Parathyroid adenoma (tissue), 2 donors: ENCODE data around the gene EIF5A.

Experiments used
- H2AFZ ChIP-seq: fragments of 300-600 bp; sonication (generic); one replicate; pipeline ENCODE4 v1.7.0; 2017; ENCODE audit warnings: antibody characterized with exemption, mild to moderate bottlenecking
- H3K27ac ChIP-seq: fragments of 300-600 bp; sonication (generic); one replicate; pipeline ENCODE4 v1.7.0; 2017
- H3K27me3 ChIP-seq: fragments of 300-600 bp; sonication (generic); one replicate; pipeline ENCODE4 v1.7.0; 2017; ENCODE audit warnings: low read length; ENCODE audit not compliant: control insufficient read depth, insufficient read depth
- H3K36me3 ChIP-seq: fragments of 300-600 bp; sonication (generic); one replicate; pipeline ENCODE4 v1.7.0; 2017; ENCODE audit warnings: low read length; ENCODE audit not compliant: control insufficient read depth, insufficient read depth
- H3K4me1 ChIP-seq: fragments of 300-600 bp; sonication (generic); one replicate; pipeline ENCODE4 v1.7.0; 2017; ENCODE audit warnings: control low read depth
- H3K4me2 ChIP-seq: fragments of 300-600 bp; sonication (generic); one replicate; pipeline ENCODE4 v1.7.0; 2017; ENCODE audit warnings: low read length
- H3K4me3 ChIP-seq: fragments of 300-600 bp; sonication (generic); one replicate; pipeline ENCODE4 v1.7.0; 2017; ENCODE audit warnings: low read depth, low read length
- H3K79me2 ChIP-seq: fragments of 300-600 bp; sonication (generic); one replicate; pipeline ENCODE4 v1.7.0; 2017; ENCODE audit warnings: control low read depth
- H3K9ac ChIP-seq: fragments of 300-600 bp; sonication (generic); one replicate; pipeline ENCODE4 v1.7.0; 2017; ENCODE audit warnings: mild to moderate bottlenecking
- H3K9me3 ChIP-seq: fragments of 300-600 bp; sonication (generic); one replicate; pipeline ENCODE4 v1.7.0; 2017; ENCODE audit warnings: low read length; ENCODE audit not compliant: control insufficient read depth
- TF ChIP-seq, protein P1 (sequence below): fragments of 300-600 bp; sonication (generic); IDR thresholded peaks from one replicate; pipeline ENCODE4 v1.7.0; 2017; ENCODE audit warnings: antibody characterized with exemption, mild to moderate bottlenecking
- donor health status: primary hyperparathyroidism.

EIF5A gene

DNA sequence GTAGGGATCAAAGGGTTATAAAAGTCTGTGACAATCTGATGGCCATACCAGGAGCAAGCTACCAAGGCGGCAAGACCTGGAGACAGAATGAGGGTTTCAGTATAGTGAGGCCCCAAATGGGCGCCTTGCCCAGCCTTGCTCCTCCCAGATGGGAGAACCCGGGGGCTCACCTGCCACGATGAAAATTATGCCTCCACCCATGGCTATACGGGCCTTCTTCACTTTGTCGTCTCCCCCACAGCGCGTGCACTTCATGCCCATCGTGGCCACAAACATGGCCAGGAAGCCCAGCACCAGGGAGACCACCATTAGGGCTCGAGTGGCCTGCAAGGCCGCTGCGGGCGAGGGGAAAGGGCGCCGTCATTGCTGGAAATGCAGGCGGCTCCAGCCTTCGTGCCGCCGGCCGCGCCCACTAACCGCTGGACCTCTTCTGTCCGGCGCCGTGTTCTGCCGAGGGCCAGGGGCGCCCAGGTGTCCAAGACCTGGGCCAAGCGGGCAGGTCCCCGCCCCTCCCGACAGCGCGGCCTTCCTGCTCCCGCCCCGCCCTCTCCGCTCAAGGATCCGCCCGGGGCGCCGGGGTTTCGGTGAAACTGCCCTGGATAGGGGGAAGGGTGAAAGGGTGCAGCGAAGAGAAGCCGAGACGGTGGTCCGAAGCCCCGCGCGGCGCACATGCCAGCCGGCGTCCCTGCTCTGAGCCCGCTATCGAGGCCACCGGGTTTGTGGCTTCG, 46.6 kb upstream of the EIF5A start:
- H3K4me2 ChIP-seq, result peak overlapping the region; percentile 99
- H3K4me3 ChIP-seq, result peak overlapping the region; percentile 83
- no peaks in the 10 kb centered on the region for H3K9me3 ChIP-seq
- peaks cover 15% of the 10 kb centered on the region for H3K4me1 ChIP-seq
- H3K36me3 ChIP-seq, result no peaks in the 10 kb centered on the region
- H3K27ac ChIP-seq, result peak overlapping the region; percentile 99
- H3K27me3 ChIP-seq, result no peaks in the 10 kb centered on the region
- TF ChIP-seq, protein P1, sequence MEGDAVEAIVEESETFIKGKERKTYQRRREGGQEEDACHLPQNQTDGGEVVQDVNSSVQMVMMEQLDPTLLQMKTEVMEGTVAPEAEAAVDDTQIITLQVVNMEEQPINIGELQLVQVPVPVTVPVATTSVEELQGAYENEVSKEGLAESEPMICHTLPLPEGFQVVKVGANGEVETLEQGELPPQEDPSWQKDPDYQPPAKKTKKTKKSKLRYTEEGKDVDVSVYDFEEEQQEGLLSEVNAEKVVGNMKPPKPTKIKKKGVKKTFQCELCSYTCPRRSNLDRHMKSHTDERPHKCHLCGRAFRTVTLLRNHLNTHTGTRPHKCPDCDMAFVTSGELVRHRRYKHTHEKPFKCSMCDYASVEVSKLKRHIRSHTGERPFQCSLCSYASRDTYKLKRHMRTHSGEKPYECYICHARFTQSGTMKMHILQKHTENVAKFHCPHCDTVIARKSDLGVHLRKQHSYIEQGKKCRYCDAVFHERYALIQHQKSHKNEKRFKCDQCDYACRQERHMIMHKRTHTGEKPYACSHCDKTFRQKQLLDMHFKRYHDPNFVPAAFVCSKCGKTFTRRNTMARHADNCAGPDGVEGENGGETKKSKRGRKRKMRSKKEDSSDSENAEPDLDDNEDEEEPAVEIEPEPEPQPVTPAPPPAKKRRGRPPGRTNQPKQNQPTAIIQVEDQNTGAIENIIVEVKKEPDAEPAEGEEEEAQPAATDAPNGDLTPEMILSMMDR, result no peak
- peak overlapping the region; percentile 97 for H2AFZ ChIP-seq
- peak overlapping the region; percentile 99 for H3K9ac ChIP-seq
- H3K79me2 ChIP-seq, result peaks cover 11% of the 10 kb centered on the region

DNA sequence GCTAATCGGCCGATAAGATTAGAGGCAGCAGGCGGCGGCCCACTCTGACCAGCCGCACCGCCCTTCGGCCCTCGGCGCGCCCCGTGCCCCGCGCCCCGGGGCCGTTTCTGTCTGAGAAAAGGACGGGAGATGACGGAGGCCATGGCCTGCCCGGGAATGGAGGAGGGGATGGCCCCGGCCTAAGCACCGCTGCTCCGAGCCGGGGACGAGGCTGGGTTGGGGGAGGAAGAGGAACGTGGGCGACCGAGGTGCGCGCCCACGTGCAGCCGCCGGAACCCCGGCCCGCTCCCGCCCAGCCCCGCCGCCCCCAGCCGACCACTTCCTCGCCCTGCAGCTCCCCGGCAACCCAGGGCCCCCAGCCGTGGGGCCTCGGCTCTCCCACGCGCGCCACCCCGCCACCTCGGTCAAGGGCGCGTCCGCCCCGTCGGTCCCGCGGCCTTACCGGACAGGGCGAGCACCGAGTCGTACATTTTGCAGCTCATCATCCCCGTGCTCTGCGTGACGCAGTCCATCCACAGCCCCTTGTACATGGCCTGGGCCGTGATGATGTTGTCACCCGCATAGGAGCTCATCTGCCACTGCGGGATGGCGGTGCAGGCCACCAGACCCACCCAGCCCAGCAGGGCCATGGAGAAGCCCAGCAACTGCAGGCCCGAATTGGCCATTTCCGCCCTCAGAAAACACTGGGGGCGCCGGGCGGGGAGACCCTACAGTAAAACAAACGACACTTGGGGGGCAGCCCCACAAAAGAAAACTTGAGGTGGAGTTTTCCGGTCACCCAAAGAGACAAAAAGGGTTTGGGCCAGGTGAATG, 45.8 kb upstream of the EIF5A start:
- peak overlapping the region; percentile 99 for H3K4me2 ChIP-seq
- H3K27ac ChIP-seq, result peak overlapping the region; percentile 99
- TF ChIP-seq, protein P1, result no peak
- peaks cover 15% of the 10 kb centered on the region for H3K4me1 ChIP-seq
- peak overlapping the region; percentile 99 for H3K9ac ChIP-seq
- peaks cover 11% of the 10 kb centered on the region for H3K79me2 ChIP-seq
- peak overlapping the region; percentile 97 for H2AFZ ChIP-seq
- H3K36me3 ChIP-seq, result no peaks in the 10 kb centered on the region
- H3K27me3 ChIP-seq, result no peaks in the 10 kb centered on the region
- H3K4me3 ChIP-seq, result peak overlapping the region; percentile 83
- H3K9me3 ChIP-seq, result no peaks in the 10 kb centered on the region

DNA sequence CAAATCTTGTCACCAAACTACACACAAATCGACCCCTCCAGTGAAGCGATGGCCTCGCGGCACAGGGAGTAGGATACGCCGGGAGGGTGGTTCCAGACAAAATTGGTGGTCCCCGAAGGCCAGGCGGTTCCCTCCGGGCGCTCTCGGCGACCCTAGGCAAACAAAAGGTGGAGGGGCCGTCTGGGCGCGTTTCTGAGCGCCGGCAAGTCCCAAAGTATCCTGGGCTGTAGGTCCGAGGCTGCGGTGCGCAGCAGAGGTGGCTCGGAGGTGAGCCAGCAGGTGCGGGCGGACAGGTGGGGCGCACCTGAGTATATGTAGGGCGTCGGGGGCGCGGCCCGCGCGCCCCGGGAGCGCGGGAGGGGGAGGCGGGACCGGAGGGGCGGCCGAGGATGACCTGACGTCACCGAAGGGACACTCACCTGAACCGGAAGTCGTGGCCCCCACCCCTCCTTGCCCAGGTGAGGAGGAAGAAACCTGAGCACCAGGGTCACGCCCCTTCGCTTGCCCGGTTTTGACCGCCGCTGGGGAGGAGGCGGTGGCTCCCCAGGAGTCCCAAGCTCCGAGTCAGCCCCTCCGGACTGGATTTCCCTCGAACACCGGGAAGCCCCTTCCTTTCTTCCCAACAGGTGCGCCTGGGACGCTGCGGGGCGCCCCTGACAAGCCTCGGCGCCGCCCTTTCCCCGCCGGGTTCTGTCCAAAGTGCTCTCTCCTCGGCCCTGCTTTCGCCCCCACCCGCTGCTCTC, 45.1 kb upstream of the EIF5A start, which contains the start of gene CLDN7:
TSS of gene CLDN7 (minus strand) at position 287 of the 743 bp plus-strand sequence. CDS start 435 bp downstream, outside the sequence.
- H3K9ac ChIP-seq, result peak within 1 kb of the TSS; percentile 99
- H2AFZ ChIP-seq, result peak within 1 kb of the TSS; percentile 97
- H3K9me3 ChIP-seq, result no peaks in the 10 kb centered on the region
- no peaks in the 10 kb centered on the region for H3K27me3 ChIP-seq
- H3K4me1 ChIP-seq, result peaks cover 15% of the 10 kb centered on the region
- TF ChIP-seq, protein P1, result peak; percentile 77
- peak within 1 kb of the TSS; percentile 99 for H3K27ac ChIP-seq
- peak within 1 kb of the TSS; percentile 83 for H3K4me3 ChIP-seq
- H3K4me2 ChIP-seq, result peak within 1 kb of the TSS; percentile 99
- H3K79me2 ChIP-seq, result peaks cover 11% of the 10 kb centered on the region
- H3K36me3 ChIP-seq, result no peaks in the 10 kb centered on the region

DNA sequence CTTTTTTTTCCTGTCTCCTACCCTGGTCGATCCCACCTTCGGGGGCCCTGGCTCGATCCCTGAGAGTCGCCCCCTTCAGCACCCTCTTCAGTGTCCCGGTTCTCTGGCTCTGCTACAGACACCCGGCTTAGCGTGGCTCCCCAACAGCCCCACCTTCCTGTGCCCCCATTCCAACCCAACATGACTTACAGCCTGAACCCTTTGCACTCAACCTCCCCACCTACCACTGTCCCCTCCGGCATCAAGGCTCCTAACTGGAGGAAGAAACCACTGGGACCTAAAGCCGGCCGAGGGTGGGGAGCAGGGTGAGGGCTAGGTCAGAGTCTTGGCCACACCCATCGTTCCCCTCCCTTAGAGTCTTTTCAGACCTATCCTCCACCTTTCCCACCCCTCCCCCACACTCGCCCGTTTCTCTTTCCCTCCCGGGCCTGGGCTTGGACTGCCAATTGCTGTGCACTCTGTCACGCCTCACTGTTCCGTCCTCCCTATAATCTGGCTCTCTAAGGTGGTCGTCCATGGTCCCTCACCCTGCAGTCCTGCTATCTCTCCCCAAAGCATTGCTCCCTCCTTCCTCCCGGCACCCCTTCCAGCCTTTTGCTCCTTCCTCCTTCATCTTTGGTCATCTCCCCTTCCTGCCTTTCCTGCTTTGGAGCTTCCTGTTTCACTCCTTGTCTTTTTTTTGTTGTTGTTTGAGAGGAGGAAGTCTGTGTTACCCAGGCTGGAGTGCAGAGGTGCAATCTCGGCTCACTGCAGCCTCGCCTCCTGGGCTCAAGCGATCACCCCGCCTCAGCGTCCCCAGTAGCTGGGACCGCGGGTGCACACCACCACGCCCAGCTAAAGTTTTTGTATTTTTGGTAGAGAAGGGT, 44.3 kb upstream of the EIF5A start:
- Histone ChIP-seq H3K4me3 (peak overlapping the region; percentile 83), H3K9ac (peak overlapping the region; percentile 90), H3K4me1 (peaks cover 15% of the 10 kb centered on the region), H2AFZ (peak overlapping the region; percentile 97), H3K9me3 (no peaks in the 10 kb centered on the region), H3K27me3 (no peaks in the 10 kb centered on the region), H3K27ac (peak overlapping the region; percentile 99), H3K79me2 (peaks cover 11% of the 10 kb centered on the region), H3K36me3 (no peaks in the 10 kb centered on the region), H3K4me2 (peak overlapping the region; percentile 99)
- TF ChIP-seq, protein P1, result no peak
